Body of pancreas (tissue), 4 donors: ENCODE results near the gene GPHA2. TPM values are rescaled to one million over a fixed set of nuclear protein-coding genes. Genes with fewer than 3 reads are reported as not detected.

Experiments
- ATAC-seq: fragments of 150-250 bp; one replicate; pipeline ENCODE4 v1.9.1; 2016
- DNase-seq, 4 donors: peaks; one replicate each; pipeline ENCODE4 v3.0.0-alpha.2; 2019
- H3K27ac ChIP-seq, 4 donors: fragments of 200-600 bp; sonication (generic); 1 replicate in 3 of 4; 2 replicates in 1 of 4; pipeline versions ENCODE4 v1.5.1 to v1.6.1; 2016 to 2019; ENCODE audit warnings: mild to moderate bottlenecking in 1 of 4, mixed read lengths in 1 of 4, moderate library complexity in 1 of 4
- H3K27me3 ChIP-seq, 2 donors: fragments of 200-600 bp; sonication (generic); one replicate each; pipeline ENCODE4 v1.6.0; 2016; ENCODE audit warnings: mild to moderate bottlenecking in 1 of 2
- H3K36me3 ChIP-seq, 2 donors: fragments of 200-600 bp; sonication (generic); replicated peaks in 1 of 2; 2 replicates each; pipeline ENCODE4 v1.5.1; 2016; ENCODE audit warnings: low read depth in 2 of 2; ENCODE audit not compliant: insufficient read depth in 1 of 2
- H3K4me1 ChIP-seq: fragments of 200-600 bp; sonication (generic); one replicate; pipeline ENCODE4 v1.6.0; 2016
- H3K4me3 ChIP-seq, 2 donors: fragments of 200-600 bp; sonication (generic); 1 replicate in 1 of 2; 2 replicates in 1 of 2; pipeline ENCODE4 v1.5.1; 2016 to 2019
- H3K9me3 ChIP-seq, 3 donors: fragments of 200-600 bp; sonication (generic); 1 replicate in 2 of 3; 2 replicates in 1 of 3; pipeline ENCODE4 v1.5.1; 2016
- CTCF ChIP-seq, 7 experiments: fragments of 450-650 bp in 4 of 7; fragments of 200-600 bp in 3 of 7; sonication (generic) in 3 of 7; IDR thresholded peaks; one replicate each; pipeline ENCODE4 v1.5.1; 2016 to 2019; ENCODE audit warnings: antibody characterized with exemption in 7 of 7
- POLR2A ChIP-seq, 3 donors: fragments of 450-650 bp; IDR thresholded peaks; one replicate each; pipeline ENCODE4 v1.6.1; 2016; ENCODE audit warnings: antibody characterized with exemption in 3 of 3, mild to moderate bottlenecking in 2 of 3
- WGBS, 2 donors: methylation state at CpG; one replicate each; pipeline ENCODE4 v1.1.5; 2017; 5-methylcytosine and 5-hydroxymethylcytosine counted together
- intact Hi-C: fragments of 100-400 bp; cut with DNase I; formaldehyde crosslinking; loops from one replicate; pipeline ENCODE4 v1.15.1; 2023
- total RNA-seq, 2 donors: library from RNA; depleted of rRNA; stranded (reverse); fragments of >200 nt; gene quantifications; one replicate each; pipeline ENCODE4 v1.1.0, GENCODE V29; 2016

The GPHA2 gene
- total RNA-seq, 2 donors from 2014 or later: 7.3 to 18.5 TPM

- Histone ChIP-seq H3K4me1 (no peaks in the 10 kb centered on the region), H3K36me3 (peaks cover 3 to 40% of the 10 kb centered on the region in 2 donors), H3K27ac (no peak overlapping the region), H3K4me3 (no peak overlapping the region), H3K27me3 (no peaks in the 10 kb centered on the region), H3K9me3 (no peaks in the 10 kb centered on the region)
- intact Hi-C loops: loop anchor here (10.0 kb wide), 1 partner anchor 101 kb away; no protein-coding TSS in a partner anchor
- 89 to 95% methylated on average over 14 to 18 of the region's 23 CpGs for WGBS, 2 donors
- TF ChIP-seq POLR2A (IDR thresholded peaks at IDR 0.05) (no peak), CTCF (IDR thresholded peaks at IDR 0.05) (no peak)
- DNase-seq: no peak
- no peak for ATAC-seq
Observed at GRCh38 chr11:64903291-64903833, 32.3 kb downstream of the GPHA2 start.

GRCh38 chr11:64902102-64902900 lies 33.4 kb downstream of the GPHA2 start:
- no peak for TF ChIP-seq POLR2A (IDR thresholded peaks at IDR 0.05)
- no peak for TF ChIP-seq CTCF (IDR thresholded peaks at IDR 0.05)
- WGBS, 2 donors: 88 to 89% methylated on average over 24 to 30 of the region's 30 CpGs
- no peak for DNase-seq
- ATAC-seq: no peak
- no peak overlapping the region for H3K4me3 ChIP-seq
- no peaks in the 10 kb centered on the region for H3K27me3 ChIP-seq
- no peaks in the 10 kb centered on the region for H3K9me3 ChIP-seq
- H3K27ac ChIP-seq: no peak overlapping the region
- peaks cover 3 to 44% of the 10 kb centered on the region in 2 donors for H3K36me3 ChIP-seq
- intact Hi-C loops: loop anchor here (10.0 kb wide), 1 partner anchor 102 kb away; no protein-coding TSS in a partner anchor
- no peaks in the 10 kb centered on the region for H3K4me1 ChIP-seq

GRCh38 chr11:64900774-64901173 lies 34.9 kb downstream of the GPHA2 start:
- DNase-seq (no peak), ATAC-seq (no peak)
- Histone ChIP-seq H3K27ac (peak overlapping the region in 2 of 4 donors; percentile 29 to 46), H3K4me3 (no peak overlapping the region), H3K9me3 (no peaks in the 10 kb centered on the region), H3K27me3 (no peaks in the 10 kb centered on the region), H3K4me1 (no peaks in the 10 kb centered on the region), H3K36me3 (peaks cover 3 to 32% of the 10 kb centered on the region in 2 donors)
- intact Hi-C loops: loop anchor here (10.0 kb wide), 1 partner anchor 104 kb away; no protein-coding TSS in a partner anchor
- TF ChIP-seq CTCF (IDR thresholded peaks at IDR 0.05) (no peak), POLR2A (IDR thresholded peaks at IDR 0.05) (no peak)
- WGBS, 2 donors: 91 to 92% methylated on average over 6 to 16 of the region's 17 CpGs

- Histone ChIP-seq H3K27me3 (no peaks in the 10 kb centered on the region), H3K4me1 (no peaks in the 10 kb centered on the region), H3K4me3 (no peak overlapping the region), H3K9me3 (no peaks in the 10 kb centered on the region), H3K27ac (peak overlapping the region in 2 of 4 donors; percentile 29 to 46), H3K36me3 (peaks cover 3 to 28% of the 10 kb centered on the region in 2 donors)
- intact Hi-C loops: loop anchor here (10.0 kb wide), 1 partner anchor 105 kb away; no protein-coding TSS in a partner anchor
- DNase-seq (peak in 2 of 4 donors; percentile 32 to 55), ATAC-seq (peak; percentile 57)
- TF ChIP-seq POLR2A (IDR thresholded peaks at IDR 0.05) (peak in 1 of 3 donors; percentile 9), CTCF (IDR thresholded peaks at IDR 0.05) (no peak)
- WGBS, 2 donors: 81 to 90% methylated on average over 14 of the region's 14 CpGs
Observed at GRCh38 chr11:64900263-64900678, 35.4 kb downstream of the GPHA2 start.
